Measurements from ENCODE around the gene RBMS3.

Gene RBMS3

DNA sequence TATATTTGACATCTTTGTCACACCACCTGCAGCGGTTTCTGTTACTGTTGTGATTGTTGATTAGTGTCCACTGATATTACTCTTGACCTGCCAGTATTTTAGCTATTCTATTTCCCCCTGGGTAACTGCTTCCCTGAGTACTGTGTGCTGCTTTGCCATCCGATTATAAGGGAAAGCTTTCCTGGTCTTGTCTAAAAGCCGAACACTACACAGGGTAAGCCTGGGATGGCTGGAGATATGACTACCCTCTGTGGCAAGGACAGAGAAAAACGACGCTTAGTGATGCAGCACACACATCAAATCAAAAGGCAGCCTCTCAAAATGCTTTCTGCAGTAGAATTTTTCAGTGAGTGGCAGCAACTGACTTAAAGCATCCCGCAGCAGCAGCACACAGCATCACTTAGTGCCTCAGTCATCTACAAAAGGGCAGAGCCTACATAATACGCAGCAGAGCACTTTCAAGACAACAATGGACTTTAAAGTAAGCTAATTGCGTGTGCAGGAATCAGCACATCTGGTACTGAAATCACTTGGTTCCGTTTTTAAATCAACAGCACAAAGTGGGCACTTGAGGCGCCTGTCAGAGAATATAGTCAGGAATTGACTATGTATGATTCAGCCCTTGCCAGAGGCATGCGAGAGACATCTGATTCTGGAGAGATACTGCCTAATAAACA, 669.2 kb downstream of the RBMS3 start:
- ChIA-PET CTCF (no interaction called here), POLR2A (no interaction called here)
- TF ChIP-seq L3MBTL2 (conservative IDR thresholded peaks at IDR 0.05) (no peak), LEF1 (IDR thresholded peaks at IDR 0.05; ENCODE audit: borderline replicate concordance) (no peak), FOXA1 (IDR thresholded peaks at IDR 0.05) (no peak), FOXK2 (IDR thresholded peaks at IDR 0.05) (no peak), BHLHE40 (IDR thresholded peaks at IDR 0.05; ENCODE audit: borderline replicate concordance) (no peak), NFRKB (IDR thresholded peaks at IDR 0.05) (no peak)
- TF ChIP-seq, protein P1, sequence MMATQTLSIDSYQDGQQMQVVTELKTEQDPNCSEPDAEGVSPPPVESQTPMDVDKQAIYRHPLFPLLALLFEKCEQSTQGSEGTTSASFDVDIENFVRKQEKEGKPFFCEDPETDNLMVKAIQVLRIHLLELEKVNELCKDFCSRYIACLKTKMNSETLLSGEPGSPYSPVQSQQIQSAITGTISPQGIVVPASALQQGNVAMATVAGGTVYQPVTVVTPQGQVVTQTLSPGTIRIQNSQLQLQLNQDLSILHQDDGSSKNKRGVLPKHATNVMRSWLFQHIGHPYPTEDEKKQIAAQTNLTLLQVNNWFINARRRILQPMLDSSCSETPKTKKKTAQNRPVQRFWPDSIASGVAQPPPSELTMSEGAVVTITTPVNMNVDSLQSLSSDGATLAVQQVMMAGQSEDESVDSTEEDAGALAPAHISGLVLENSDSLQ (IDR thresholded peaks at IDR 0.05) = no peak
- DNase-seq (ENCODE audit: extremely low spot score) = no peak

DNA sequence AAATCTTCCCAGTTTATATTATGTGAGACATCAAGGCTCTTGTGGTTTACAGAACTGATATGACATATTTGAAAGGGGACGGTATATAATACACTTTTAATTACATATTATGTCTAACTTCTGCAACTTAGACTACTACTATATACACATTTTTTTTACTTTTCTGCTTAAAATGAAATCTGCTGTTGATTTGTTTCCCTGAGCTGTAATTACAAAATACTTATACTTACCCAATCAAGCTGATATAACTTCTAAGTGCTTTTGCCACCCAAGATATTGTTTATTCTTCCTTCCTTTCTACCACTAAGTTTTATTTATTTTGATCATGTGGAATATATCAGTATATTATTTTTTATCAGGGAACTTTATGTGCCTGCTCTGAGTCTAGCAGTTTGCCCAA, 671.6 kb downstream of the RBMS3 start:
- no peak for DNase-seq (ENCODE audit: extremely low spot score)
- TF ChIP-seq FOXK2 (IDR thresholded peaks at IDR 0.05) (no peak), HDGF (IDR thresholded peaks at IDR 0.05; ENCODE audit: borderline replicate concordance) (no peak), BHLHE40 (IDR thresholded peaks at IDR 0.05; ENCODE audit: borderline replicate concordance) (no peak), SUZ12 (IDR thresholded peaks at IDR 0.05) (no peak), ARNT (IDR thresholded peaks at IDR 0.05) (no peak), ZNF384 (IDR thresholded peaks at IDR 0.05) (no peak), NFRKB (IDR thresholded peaks at IDR 0.05) (no peak)
- TF ChIP-seq, protein P1 (IDR thresholded peaks at IDR 0.05) = no peak
- ChIA-PET CTCF (interaction anchor here (0.5 kb wide), 1 partner anchor 754 kb away, joined by 4 read pairs; no protein-coding TSS in a partner anchor), POLR2A (no interaction called here)

DNA sequence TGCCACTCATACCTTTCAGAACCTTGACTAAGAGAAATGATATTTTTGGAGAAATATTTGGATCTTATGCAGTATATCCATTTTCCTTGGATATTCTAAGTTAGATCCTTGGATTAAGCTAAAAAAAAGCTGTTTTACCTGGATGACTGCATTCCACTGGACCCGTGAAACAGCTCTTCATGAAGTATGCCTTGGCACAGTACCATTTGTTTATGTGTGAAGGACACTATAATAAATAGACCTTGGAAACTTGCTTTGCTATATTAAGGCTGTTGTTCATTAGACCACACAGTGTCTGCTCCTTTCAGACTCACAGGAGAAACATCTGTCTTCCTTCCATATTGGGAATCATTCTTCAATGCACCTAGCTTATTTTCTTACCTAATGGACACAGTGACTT, 674.5 kb downstream of the RBMS3 start:
- TF ChIP-seq FOXM1 (IDR thresholded peaks at IDR 0.05; ENCODE audit: borderline replicate concordance) (no peak), FOXA1 (IDR thresholded peaks at IDR 0.05) (no peak), L3MBTL2 (conservative IDR thresholded peaks at IDR 0.05) (no peak), NFRKB (IDR thresholded peaks at IDR 0.05) (no peak)
- CTCF ChIA-PET = no interaction called here
- no peak for DNase-seq (ENCODE audit: extremely low spot score)
- POLR2A ChIA-PET = no interaction called here

DNA sequence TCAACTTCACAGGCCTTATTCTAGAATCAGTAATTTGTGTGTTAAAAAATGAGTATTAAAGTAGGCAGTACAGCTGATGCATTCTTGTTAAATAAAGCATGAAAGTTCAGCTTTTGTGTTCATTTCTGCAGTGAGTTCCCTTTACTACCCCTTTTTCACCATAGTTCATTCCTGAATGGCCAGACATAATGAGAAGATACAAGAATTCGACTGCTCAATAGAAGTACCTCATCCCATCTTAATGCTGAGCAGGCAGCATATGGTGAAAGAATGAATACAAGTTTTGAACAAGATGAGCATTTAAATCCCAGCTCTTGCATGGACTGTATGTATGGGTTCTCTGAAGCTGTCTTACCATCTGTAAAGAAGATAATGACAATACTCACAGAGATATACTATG, 677.9 kb downstream of the RBMS3 start:
- ChIA-PET POLR2A (no interaction called here), CTCF (interaction anchor here (0.7 kb wide), 1 partner anchor 128 kb away, joined by 5 read pairs; no protein-coding TSS in a partner anchor)
- no peak for DNase-seq (ENCODE audit: extremely low spot score)
- TF ChIP-seq L3MBTL2 (conservative IDR thresholded peaks at IDR 0.05) = no peak
- no peak for TF ChIP-seq FOXK2 (IDR thresholded peaks at IDR 0.05)
- no peak for TF ChIP-seq SP1 (IDR thresholded peaks at IDR 0.05)
- TF ChIP-seq HDGF (IDR thresholded peaks at IDR 0.05; ENCODE audit: borderline replicate concordance) = no peak
- TF ChIP-seq ELF4 (IDR thresholded peaks at IDR 0.05) = no peak
- TF ChIP-seq ZNF384 (IDR thresholded peaks at IDR 0.05) = no peak
- TF ChIP-seq CTBP1 (IDR thresholded peaks at IDR 0.05; ENCODE audit: borderline replicate concordance) = no peak
- no peak for TF ChIP-seq ARNT (IDR thresholded peaks at IDR 0.05)
- no peak for TF ChIP-seq LEF1 (IDR thresholded peaks at IDR 0.05; ENCODE audit: borderline replicate concordance)
- no peak for TF ChIP-seq BHLHE40 (IDR thresholded peaks at IDR 0.05; ENCODE audit: borderline replicate concordance)
- TF ChIP-seq, protein P1 (IDR thresholded peaks at IDR 0.05) = no peak
- no peak for TF ChIP-seq TARDBP (IDR thresholded peaks at IDR 0.05)
- TF ChIP-seq FOXM1 (IDR thresholded peaks at IDR 0.05; ENCODE audit: borderline replicate concordance) = no peak
- TF ChIP-seq NFRKB (IDR thresholded peaks at IDR 0.05) = no peak
- no peak for TF ChIP-seq SUZ12 (IDR thresholded peaks at IDR 0.05)

DNA sequence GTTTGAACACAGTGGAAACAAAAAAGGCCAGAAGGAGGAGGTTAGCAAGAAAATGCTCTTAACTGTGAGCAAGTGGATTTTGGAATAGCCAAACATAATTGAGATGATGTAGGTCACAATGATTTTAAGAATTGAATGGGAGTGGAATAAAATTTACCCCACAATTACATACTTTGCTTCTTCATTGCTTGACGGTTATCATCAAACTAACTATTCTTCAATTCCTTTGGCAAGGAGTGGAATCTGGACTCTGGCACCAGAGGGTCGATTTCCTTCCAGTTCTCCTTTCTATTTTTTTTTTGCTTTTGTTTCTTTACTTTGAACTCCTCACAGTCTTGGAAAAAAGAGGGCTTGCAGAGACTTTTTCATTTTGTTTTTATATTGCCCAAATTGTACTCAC, 691.0 kb downstream of the RBMS3 start:
- TF ChIP-seq SP1 (IDR thresholded peaks at IDR 0.05) (no peak), ARNT (IDR thresholded peaks at IDR 0.05) (no peak), NFRKB (IDR thresholded peaks at IDR 0.05) (no peak), SUZ12 (IDR thresholded peaks at IDR 0.05) (no peak), ZNF384 (IDR thresholded peaks at IDR 0.05) (no peak), FOXK2 (IDR thresholded peaks at IDR 0.05) (no peak), FOXA1 (IDR thresholded peaks at IDR 0.05) (no peak), LEF1 (IDR thresholded peaks at IDR 0.05; ENCODE audit: borderline replicate concordance) (no peak), L3MBTL2 (conservative IDR thresholded peaks at IDR 0.05) (no peak), FOXM1 (IDR thresholded peaks at IDR 0.05; ENCODE audit: borderline replicate concordance) (no peak), BHLHE40 (IDR thresholded peaks at IDR 0.05; ENCODE audit: borderline replicate concordance) (no peak), CTBP1 (IDR thresholded peaks at IDR 0.05; ENCODE audit: borderline replicate concordance) (no peak), ELF4 (IDR thresholded peaks at IDR 0.05) (no peak)
- TF ChIP-seq, protein P1 (IDR thresholded peaks at IDR 0.05) = no peak
- DNase-seq (ENCODE audit: extremely low spot score) = no peak
- ChIA-PET CTCF (no interaction called here), POLR2A (no interaction called here)

DNA sequence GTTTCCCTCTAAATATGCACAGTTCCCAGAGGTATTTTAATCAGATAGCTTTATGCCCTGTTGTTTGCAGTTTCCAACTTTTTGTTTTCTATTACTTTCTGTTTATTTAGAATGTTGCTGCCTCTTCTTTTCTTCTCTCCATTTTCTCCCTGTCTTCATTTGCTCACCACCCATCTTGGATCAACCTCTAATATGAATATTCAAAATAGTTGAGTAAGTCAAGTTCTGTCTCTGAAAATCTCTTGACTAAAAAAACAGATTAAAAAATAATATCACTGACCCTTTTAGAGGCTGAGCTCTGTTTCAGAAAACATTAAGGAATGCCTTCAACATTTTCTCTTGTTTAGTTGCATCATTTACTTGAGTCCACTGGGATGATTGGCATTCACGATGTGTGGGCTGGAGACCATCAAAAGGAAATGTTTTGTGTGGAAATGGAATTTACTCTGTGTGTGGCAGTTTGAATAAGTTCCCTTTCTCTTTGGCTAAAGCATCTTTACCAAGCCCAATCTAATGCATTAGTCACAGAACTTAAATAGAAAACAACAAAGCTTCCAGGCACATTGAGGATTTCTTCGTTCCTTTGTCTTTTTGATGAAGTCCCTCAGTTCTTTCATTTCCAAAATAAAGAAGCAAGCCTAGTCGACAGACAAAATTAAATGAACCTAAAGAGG, 691.6 kb downstream of the RBMS3 start:
- DNase-seq (ENCODE audit: extremely low spot score) = no peak
- TF ChIP-seq ELF4 (IDR thresholded peaks at IDR 0.05) = no peak
- TF ChIP-seq FOXK2 (IDR thresholded peaks at IDR 0.05) = no peak
- TF ChIP-seq, protein P1 (IDR thresholded peaks at IDR 0.05) = no peak
- no peak for TF ChIP-seq ARNT (IDR thresholded peaks at IDR 0.05)
- no peak for TF ChIP-seq L3MBTL2 (conservative IDR thresholded peaks at IDR 0.05)
- ChIA-PET POLR2A (no interaction called here), CTCF (no interaction called here)

Measured in HEK293T (cell line).